HG02885 (cell line): ENCODE measurements around the gene TET1.
"Not testable (repeated sequence)": the region's sequence is repeated elsewhere in the genome, so short reads cannot be mapped to it uniquely, and the experiment has no call there.

Source experiments
- ATAC-seq: cut with Tn5 transposase; IDR thresholded peaks from one replicate; pipeline ENCODE4 v1.9.1; 2021; ENCODE audit warnings: mild to moderate bottlenecking; ENCODE audit not compliant: unreplicated experiment, poor library complexity

Gene TET1

GRCh38 chr10:68560186-68560942, at the start of gene TET1:
Gene TET1 (plus strand): TSS chr10:68560337. CDS start chr10:68572339, 12,002 bp downstream.
- ATAC-seq: peak; percentile 46

- not testable (repeated sequence) for ATAC-seq
Observed at GRCh38 chr10:68516216-68516615, 43.9 kb upstream of the TET1 start.

DNA sequence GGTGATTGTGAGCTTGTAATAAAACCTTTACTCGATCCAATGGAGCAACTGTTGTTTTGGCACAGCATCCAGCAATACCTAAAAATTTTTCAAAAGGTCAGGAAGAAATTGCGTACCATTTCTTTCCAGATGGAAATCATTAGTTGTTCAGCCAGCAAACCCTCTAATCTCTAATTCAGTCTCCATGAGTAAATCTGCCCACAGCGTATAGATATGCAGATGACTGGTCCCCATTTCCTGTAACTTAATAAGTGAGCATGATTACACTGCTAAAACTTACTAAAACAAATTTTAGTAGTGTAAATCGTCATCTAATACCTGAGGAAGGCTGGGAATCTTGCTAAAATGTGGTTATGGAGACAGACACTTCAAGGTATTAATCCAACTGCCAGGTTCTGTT, 43.4 kb upstream of the TET1 start:
- no peak for ATAC-seq

DNA sequence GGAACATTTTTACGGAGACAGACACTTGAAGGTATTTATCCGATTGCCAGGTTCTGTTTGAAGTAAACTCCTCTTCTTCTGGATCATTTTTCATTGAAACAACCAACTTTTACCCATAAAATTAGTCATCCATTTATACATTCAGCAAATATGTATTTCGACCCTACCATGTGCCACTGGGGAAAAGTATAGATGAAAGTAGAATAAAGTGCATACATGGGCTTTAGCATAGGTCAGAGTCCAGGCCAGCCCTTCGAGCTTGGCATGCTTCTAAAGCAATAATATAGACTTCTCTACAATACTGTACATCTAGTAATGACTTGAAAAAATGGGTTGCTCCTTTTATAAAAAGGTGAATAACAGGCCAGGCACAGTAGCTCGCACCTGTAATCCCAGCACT, 42.9 kb upstream of the TET1 start:
- no peak for ATAC-seq

DNA sequence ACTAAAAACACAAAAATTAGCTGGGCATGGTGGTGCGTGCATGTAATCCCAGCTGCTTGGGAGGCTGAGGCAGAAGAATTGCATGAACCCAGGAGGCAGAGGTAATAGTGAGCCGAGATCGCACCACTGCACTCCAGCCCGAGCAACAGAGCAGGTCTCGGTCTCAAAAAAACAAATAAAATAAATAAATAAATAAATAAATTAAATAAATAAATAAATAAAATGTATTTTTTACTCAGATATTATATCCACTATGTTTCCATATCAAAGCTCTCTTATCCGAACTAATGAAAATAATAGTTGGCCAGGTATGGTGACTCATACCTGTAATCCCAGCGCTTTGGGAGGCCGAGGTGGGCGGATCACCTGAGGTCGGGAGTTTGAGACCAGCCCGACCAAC, 41.5 kb upstream of the TET1 start:
- not testable (repeated sequence) for ATAC-seq

DNA sequence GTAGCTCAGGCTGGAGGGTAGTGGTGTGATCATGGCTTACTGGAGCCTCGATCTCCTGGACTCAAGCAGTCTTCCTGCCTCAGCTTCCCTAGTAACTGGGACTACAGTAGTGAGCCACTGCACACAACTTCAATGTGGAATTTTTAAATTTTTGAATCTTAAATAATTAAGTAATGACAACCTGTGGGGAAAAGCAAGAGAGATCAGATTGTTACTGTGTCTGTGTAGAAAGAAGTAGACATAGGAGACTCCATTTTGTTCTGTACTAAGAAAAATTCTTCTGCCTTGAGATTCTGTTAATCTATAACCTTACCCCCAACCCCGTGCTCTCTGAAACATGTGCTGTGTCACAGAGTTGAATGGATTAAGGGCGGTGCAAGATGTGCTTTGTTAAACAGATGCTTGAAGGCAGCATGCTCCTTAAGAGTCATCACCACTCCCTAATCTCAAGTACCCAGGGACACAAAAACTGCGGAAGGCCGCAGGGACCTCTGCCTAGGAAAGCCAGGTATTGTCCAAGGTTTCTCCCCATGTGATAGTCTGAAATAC, 34.6 kb upstream of the TET1 start:
- ATAC-seq: not testable (repeated sequence)

GRCh38 chr10:68526634-68527307, 33.4 kb upstream of the TET1 start:
- peak; percentile 52 for ATAC-seq

DNA sequence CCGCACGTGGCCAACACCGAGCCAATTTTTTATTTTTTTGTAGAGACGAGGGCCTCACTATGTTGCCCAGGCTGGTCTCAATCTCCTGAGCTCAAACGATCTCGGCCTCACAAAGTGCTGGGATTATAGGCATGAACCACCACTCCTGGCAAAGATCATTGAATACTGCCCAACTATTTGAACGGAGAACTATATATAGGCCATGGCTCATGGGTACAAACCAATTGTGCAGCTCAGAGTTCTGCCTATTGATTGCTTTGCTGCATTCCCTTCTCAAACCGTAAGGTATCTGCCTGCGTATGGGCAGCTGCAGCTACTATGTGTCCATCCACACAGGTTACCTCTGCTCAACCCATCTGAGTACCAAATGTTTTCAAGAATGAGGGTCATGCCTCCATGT, 23.2 kb upstream of the TET1 start:
- no peak for ATAC-seq

DNA sequence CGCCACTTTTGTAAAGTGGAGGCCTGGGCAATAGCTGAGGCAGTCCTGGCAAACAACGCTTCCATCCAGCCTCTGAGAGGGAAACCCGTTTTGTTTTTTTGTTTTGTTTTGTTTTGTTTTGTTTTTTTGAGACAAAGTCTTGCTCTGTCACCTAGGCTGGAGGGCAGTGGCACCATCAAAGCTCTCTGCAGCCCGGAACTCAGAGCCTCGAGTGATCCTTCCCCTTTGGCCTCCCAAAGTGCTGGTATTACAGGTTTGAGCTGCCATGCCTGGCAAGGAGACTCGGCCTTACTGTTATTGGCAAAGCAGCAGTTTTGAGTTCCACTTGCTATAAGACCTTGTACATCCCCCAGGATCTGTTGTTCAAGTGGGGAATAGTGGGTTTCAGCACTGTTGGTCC, 22.3 kb upstream of the TET1 start:
- no peak for ATAC-seq

GRCh38 chr10:68543004-68543918, 16.9 kb upstream of the TET1 start:
- peak; percentile 79 for ATAC-seq

GRCh38 chr10:68550747-68551411, 9.3 kb upstream of the TET1 start:
- ATAC-seq: peak; percentile 69

DNA sequence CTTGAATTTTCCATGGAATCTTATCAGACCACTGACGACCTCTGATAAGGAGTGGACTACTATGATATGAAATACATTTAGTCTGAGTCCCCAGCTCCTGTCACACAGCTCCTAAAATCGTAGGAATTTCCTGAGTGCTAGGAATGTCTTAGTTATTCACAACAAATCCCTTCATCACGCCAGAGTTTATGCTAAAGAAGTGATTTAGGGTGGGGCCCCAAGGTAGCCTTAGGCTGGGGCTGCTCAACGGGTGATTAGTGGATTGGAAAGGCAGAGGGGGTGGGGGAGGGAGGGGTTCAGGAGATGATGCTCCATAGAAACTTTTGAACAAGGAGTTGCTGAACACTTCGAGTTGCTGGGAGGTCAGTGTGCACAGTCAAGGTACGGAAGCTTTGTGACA, 7.0 kb upstream of the TET1 start:
- ATAC-seq: no peak

- ATAC-seq: no peak
Observed at GRCh38 chr10:68553599-68553998, 6.5 kb upstream of the TET1 start.

GRCh38 chr10:68558478-68558877, 1.7 kb upstream of the TET1 start:
- ATAC-seq: no peak

DNA sequence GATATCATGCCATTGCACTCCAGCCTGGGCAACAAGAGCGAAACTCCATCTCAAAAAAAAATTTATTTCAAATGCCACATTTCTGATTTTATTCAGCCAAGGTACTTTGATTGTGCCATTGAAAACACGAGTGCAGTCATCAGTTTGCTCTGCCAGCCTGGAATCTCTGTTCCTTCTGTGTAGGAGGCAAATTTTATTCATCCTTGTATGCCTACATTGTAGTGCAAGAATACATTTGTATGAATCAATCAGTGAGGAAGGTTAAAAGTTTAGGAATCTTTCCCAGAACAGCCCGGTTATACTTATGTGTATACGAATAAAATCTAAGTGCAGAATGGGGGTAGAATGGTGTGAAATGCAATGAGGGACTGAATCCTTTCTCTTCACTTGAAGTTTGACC, 886 bp upstream of the TET1 start:
- ATAC-seq: no peak

GRCh38 chr10:68559841-68560185, 324 bp upstream of the TET1 start:
- no peak for ATAC-seq

DNA sequence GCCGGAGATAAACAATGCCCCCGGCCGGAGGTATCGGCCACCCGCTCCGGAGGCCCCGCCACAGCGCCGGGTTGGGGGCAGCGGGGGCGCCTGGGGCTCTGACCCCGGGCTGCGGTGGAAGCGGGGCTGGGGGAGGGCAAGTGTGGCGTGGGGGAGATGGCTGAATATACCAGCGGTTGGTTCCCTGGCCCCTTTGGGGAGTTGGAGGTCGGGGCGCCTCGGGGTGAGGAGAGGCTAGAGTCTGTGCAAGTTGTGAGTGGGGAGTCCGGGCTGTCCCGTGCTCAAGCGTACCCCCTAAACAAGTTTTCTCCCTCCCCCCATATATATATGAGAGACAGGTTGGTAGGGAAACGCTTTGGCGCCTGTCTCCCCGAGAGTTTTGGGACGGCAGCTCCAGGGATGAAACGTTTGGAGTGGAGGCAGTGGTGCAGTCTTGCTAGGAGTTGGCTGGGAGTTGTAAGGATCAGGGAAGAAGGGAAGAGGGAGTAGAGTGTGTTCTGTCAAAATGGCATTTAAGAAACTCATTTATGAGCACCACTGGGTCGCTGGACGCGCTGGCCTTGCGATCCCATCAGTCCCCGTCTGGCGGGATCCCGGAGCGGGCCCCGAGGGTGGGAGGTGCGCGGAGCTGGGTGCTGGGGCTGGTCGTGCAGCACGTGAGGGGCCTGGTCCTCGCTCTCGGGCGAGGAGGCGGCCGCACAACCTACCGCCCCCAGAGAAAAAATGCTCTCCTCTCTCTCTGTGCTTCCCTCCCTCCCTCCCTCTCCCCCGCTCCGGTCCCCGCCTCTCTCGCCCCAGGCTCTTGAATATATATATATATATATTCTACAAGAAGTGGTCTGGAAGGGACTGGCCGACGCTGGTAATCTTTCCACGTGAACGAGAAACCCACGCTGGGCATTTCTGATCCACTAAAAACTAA, 1.1 kb downstream of the TET1 start:
- peak; percentile 23 for ATAC-seq

DNA sequence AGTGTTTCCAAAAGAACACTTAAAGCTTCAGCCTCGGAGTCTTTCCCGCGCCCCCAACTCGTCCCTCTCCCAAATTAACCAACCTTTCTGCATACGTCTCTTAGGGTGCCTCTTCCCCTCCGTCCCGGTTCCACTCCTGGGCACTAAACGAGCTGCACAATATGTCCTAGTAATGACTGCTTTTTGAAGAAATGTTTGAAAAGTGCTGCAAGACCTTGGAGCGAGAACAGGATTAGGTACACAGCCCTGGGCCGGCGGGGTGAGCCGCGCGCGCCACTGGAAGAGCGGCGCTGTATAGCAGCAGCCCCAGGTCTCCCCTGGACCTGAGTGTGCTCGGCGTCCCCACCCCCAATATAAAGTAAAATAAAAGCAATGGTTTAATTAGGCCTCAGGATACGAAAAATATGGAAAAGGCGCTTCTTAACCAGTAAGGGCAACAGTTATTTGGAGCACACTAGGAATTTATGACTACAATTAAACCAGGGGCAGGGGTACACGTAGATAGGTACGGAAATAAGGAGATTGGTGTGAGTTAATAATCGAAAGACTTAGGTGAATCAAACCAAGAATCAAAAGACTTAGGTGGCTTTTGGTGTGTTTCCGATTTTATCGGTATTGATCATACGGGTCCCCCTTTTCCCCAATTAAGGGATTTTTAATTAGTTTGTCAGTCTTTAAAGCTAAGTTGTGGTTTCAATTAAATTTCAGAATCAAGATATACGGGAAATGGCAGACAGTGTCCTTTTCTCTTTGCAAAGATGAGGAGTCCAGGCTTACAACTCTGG, 1.9 kb downstream of the TET1 start:
- no peak for ATAC-seq
